GM18498 (cell line): Measurements from ENCODE around the gene ITM2B.

Experiments
- ATAC-seq: cut with Tn5 transposase; IDR thresholded peaks from one replicate; pipeline ENCODE4 v1.9.1; 2021; ENCODE audit warnings: mild to moderate bottlenecking, moderate library complexity; ENCODE audit not compliant: unreplicated experiment

Gene ITM2B

GRCh38 chr13:48303359-48304142 lies 70.5 kb downstream of the ITM2B start, which contains the start of gene RB1:
Gene RB1, plus strand, starts transcription at chr13:48303751. Its CDS starts 162 bp downstream, at chr13:48303913.
- ATAC-seq: peak; percentile 75

- peak; percentile 65 for ATAC-seq
Measured at GRCh38 chr13:48304143-48304876, 71.3 kb downstream of the ITM2B start.

GRCh38 chr13:48311223-48311622 lies 78.2 kb downstream of the ITM2B start:
- no peak for ATAC-seq

GRCh38 chr13:48315969-48316650 lies 83.1 kb downstream of the ITM2B start:
- ATAC-seq: no peak

GRCh38 chr13:48316826-48317510 lies 84.0 kb downstream of the ITM2B start:
- ATAC-seq: no peak

GRCh38 chr13:48317511-48318376 lies 84.7 kb downstream of the ITM2B start:
- ATAC-seq: no peak

GRCh38 chr13:48318377-48318811 lies 85.4 kb downstream of the ITM2B start:
- ATAC-seq: no peak

GRCh38 chr13:48318821-48319511 lies 86.0 kb downstream of the ITM2B start:
- no peak for ATAC-seq
